Measurements from ENCODE around the gene LY86.
"Not testable (repeated sequence)": the region's sequence is repeated elsewhere in the genome, so short reads cannot be mapped to it uniquely, and the experiment has no call there.

DNA sequence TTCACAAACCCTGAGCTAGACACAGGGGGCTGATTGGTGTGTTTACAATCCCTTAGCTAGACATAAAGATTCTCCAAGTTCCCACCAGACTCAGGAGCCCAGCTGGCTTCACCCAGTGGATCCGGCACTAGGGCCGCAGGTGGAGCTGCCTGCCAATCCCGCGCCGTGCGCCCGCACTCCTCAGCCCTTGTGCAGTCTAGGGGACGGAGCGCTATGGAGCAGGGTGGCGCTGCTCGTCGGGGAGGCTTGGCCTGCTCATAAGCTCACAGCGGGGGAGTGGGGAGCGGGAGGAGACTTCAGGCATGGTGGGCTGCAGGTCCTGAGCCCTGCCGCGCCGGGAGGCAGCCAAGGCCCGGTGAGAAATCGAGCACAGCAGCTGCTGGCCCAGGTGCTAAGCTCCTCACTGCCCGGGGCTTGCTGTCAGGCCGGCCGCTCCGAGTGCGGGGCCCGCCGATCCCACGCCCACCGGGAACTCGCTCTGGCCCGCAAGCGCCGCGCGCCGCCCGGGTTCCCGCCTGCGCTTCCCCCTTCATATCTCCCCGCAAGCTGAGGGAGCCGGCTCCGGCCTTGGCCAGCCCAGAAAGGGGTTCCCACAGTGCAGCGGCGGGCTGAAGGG, 24.7 kb downstream of the LY86 start:
- TF ChIP-seq, protein P1, sequence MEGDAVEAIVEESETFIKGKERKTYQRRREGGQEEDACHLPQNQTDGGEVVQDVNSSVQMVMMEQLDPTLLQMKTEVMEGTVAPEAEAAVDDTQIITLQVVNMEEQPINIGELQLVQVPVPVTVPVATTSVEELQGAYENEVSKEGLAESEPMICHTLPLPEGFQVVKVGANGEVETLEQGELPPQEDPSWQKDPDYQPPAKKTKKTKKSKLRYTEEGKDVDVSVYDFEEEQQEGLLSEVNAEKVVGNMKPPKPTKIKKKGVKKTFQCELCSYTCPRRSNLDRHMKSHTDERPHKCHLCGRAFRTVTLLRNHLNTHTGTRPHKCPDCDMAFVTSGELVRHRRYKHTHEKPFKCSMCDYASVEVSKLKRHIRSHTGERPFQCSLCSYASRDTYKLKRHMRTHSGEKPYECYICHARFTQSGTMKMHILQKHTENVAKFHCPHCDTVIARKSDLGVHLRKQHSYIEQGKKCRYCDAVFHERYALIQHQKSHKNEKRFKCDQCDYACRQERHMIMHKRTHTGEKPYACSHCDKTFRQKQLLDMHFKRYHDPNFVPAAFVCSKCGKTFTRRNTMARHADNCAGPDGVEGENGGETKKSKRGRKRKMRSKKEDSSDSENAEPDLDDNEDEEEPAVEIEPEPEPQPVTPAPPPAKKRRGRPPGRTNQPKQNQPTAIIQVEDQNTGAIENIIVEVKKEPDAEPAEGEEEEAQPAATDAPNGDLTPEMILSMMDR (IDR thresholded peaks at IDR 0.05): not testable (repeated sequence)
- TF ChIP-seq POLR2A (IDR thresholded peaks at IDR 0.05): not testable (repeated sequence)

All from thyroid gland (tissue), 4 donors.